ENCODE results near the gene EIF3B.

GRCh38 chr7:2314209-2314955 lies 40.2 kb upstream of the EIF3B start, which contains the start of gene SNX8:
- TF ChIP-seq, protein P1, sequence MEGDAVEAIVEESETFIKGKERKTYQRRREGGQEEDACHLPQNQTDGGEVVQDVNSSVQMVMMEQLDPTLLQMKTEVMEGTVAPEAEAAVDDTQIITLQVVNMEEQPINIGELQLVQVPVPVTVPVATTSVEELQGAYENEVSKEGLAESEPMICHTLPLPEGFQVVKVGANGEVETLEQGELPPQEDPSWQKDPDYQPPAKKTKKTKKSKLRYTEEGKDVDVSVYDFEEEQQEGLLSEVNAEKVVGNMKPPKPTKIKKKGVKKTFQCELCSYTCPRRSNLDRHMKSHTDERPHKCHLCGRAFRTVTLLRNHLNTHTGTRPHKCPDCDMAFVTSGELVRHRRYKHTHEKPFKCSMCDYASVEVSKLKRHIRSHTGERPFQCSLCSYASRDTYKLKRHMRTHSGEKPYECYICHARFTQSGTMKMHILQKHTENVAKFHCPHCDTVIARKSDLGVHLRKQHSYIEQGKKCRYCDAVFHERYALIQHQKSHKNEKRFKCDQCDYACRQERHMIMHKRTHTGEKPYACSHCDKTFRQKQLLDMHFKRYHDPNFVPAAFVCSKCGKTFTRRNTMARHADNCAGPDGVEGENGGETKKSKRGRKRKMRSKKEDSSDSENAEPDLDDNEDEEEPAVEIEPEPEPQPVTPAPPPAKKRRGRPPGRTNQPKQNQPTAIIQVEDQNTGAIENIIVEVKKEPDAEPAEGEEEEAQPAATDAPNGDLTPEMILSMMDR (IDR thresholded peaks at IDR 0.05): peak in 1 of 3 experiments; percentile 28
- TF ChIP-seq POLR2A (IDR thresholded peaks at IDR 0.05; ENCODE audit: low read depth): no peak
